ENCODE data around the gene BST1.

Gene BST1

DNA sequence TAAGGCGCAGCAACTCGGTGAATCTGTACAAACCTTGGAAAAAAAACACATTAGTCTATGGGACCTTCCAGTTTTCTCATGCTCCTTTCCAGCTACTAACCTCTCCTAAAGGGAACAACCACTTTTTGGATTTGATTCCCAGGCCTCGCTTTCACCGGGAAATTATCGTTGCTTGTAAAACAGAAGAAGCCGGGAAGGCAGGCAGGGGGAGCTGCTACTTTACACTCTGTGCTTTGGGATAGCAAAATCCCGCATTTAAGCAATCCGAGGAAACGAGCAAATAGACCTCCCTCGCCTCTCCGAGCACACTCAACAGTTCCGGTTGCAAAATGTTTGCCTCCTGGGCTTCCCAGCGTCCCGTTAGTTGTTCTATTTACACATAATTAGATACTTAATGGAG lies 76.4 kb downstream of the BST1 start:
- DNase-seq (ENCODE audit: low read depth), result no peak

DNA sequence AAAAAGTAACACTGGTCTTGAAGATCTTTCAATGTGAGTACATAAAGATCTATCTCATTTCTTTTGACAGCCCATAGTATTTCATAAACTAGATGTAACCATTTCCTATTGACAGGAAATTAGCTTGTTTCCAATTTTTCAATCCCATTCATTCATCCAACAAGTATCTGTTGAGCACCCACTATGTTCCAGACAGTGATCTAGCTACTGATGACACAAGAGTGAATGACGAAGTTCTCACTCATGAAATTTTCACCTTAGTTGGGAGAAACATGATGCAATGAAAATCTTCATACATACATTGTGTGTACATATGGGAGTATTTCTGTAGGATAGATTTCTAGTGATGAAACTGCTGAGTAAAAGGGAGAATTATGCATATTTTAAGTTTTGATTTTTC lies 76.9 kb downstream of the BST1 start:
- no peak for DNase-seq (ENCODE audit: low read depth)

DNA sequence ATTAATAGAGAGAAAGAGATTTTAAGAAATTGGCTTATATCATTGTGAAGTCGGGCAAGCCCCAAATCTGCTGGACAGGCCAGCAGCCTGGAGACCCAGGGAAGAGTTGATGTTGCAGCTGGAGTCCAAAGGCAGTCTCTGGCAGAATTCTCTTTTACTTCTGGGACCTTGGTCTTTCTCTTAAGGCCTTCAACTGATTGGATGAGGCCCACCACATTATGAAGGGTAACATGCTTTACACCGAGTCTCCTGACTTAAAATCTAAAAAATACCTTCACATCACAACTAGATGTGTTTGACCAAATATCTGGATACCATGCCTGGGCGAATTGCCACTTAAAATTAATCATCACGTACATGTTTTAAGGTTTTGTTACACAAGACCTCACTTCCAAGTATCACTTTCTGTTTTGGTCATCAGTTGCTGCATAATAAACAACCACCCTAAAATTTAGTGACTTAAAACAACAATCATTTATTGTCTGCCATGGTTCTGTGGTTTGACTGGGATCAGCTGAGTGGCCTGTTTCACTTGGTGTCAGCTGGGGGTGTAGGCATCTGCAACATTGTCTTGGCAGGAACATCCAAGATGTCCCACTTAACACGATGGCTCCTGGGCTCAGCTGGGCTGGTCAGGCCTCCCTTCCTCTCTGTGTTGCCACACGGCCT lies 78.7 kb downstream of the BST1 start:
- DNase-seq (ENCODE audit: low read depth), result no peak

Data from activated T-cell treated with anti-CD3 and anti-CD28 coated beads for 48 hours (primary cell).